GM19395 (cell line): ENCODE data around the gene KCNC1.

Experiments used
- ATAC-seq: cut with Tn5 transposase; IDR thresholded peaks from one replicate; pipeline ENCODE4 v1.9.1; 2021; ENCODE audit warnings: mild to moderate bottlenecking, moderate library complexity; ENCODE audit not compliant: unreplicated experiment

KCNC1 gene

DNA sequence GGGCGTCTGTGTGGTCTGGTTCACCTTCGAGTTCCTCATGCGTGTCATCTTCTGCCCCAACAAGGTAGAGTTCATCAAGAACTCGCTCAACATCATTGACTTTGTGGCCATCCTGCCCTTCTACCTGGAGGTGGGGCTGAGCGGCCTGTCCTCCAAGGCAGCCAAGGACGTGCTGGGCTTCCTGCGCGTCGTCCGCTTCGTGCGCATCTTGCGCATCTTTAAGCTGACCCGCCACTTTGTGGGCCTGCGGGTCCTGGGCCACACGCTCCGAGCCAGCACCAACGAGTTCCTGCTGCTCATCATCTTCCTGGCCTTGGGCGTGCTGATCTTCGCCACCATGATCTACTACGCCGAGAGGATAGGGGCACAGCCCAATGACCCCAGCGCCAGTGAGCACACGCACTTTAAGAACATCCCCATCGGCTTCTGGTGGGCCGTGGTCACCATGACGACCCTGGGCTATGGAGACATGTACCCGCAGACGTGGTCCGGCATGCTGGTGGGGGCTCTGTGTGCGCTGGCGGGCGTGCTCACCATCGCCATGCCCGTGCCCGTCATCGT, 37.3 kb downstream of the KCNC1 start:
- no peak for ATAC-seq

DNA sequence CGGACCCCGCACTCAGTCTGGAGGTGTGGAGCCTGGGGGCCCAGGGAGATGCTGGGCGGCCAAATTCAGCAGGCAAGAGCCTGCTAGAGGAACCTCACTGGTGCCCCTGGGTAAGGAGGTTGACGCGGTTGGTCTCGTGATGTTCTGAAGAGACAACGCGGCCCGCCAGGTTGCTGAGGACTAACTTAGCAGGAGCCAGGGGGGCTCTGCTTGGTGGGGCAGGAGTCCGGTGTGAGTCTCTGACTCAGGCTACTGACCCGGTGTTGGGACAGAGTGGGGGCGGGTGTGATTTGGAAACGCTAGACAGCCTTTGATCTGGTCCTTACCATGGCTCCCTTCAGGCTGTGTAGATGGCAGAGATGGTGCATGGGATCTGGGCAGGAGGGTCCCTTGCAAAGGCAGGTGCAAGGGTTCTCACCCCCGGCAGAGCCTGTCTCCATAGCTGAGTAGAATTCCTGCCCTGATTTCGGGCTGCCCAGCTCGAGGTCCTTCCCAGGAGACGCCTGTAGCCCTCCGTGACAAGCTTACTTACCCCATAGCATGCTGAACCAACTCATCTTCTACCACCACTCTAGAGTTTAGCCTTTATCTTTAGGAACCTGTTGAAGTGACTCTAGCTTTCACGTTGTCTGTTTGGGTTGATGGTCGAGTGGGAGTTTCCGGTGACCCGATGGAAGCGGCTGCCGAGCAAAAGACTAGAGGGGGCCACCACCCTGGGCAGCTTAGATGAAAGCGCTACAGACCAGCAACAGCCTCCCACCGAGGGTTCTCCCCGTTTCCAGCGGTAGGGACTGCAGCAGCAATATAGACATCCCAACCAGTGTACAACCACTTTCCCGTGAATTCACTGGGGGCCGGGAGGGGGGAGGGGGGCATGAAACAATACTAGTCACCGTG, 38.4 kb downstream of the KCNC1 start:
- ATAC-seq = no peak

DNA sequence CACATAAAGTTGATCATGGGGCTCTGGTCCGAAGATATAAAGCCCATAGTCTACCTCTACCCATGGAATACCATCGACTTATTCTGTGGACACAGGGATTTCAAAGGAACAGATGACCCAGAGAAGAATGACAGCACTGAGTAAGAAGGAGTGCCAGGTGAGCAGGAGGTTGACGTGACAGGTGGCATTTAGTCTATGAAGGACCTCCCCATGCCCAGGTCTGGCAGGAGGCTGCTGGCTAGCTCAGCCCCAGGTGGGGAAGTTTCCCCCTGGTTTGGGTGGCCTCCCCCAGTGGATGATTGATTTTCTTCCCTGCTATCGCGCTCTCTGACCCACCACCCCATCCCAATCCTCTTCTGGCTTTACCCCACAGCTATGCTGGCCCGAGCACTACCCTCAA, 39.1 kb downstream of the KCNC1 start:
- no peak for ATAC-seq

DNA sequence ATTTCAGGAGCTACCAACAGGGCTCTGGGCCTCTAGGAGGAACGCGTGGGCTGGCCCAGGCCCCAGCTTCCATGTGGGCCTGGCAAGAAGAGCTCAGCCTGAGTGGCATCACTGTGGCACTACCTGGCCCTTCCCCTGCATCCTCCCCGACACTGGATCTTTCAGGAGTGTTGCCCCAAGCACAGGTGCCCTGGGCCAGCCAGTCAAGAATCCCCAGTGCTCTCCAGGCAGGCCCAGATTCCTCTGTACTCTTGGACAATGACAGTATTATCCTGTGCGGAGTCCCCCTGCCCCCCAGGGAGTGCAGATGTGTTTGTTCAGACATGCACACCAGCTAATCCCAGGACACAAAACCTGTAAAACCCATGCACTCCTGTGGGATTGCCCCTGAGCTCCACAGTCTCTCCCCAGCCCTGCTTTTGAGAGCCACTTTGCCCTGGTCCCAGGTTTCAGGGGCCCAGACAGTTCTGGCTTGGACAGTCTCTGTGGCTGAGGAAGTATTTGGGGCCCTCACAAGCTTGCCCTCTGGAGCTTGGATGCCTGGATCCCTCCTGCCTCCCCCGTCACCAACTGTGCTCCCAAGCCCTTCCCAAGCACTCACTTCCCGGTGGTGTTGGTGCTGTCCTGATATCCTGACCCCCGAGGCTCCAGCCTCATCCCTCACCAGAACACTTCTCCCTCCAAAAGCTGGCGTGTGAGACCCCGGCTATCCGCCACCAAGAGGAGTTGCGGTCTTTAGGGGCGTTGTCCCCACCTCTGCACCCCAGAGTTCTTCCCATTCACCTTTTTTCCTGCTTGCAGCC, 39.9 kb downstream of the KCNC1 start:
- ATAC-seq = no peak

DNA sequence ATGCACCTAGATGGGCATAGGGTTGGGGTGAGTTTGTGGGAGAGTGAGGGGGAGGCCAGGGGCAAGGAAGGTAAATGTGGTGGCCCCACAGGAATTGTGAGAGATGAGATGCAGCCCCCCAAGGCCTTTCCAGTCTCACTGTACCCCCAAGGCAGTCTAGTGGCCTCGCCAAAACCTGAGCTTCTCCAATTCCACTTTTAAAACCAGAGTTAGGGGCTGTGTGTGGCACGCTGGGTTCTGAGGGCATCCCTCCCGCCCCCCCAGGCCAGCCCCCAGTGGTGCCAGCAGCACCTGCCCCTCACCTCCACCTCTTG, 40.4 kb downstream of the KCNC1 start:
- no peak for ATAC-seq

DNA sequence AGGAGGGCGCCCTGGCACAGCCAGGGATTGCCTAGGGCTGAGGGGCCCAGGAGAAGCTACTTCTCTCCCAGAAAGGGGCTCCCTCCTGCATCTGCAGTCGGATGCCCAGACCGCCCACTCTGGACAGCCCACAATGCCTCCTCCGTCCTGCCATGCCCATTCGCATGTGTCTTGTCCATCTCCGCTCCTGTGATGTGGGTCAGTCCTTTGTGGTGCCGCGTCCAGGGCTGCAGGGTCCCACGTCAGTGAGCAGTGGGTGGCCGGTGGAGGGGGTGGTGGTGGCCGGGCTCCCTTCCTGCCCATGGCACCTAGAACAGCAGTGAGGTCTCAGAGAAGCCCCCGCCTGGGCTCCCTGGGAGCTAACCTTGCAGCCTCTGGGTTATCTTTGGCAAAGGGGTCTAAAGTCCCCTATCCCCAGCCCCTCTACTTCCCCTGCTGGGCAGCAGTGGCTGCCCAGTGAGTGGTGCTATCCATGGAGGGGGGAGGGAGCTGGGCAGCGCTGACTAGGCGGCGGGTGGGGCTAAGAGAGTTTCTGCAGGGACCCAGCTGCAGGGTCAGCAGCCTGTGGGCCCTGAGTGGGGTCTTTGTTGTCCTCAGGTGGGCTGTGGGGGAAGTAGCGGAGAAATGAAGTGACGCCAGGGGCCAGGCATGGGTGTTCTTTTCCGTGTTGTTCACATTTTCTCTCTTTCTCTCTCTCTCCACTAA, 41.1 kb downstream of the KCNC1 start:
- no peak for ATAC-seq

DNA sequence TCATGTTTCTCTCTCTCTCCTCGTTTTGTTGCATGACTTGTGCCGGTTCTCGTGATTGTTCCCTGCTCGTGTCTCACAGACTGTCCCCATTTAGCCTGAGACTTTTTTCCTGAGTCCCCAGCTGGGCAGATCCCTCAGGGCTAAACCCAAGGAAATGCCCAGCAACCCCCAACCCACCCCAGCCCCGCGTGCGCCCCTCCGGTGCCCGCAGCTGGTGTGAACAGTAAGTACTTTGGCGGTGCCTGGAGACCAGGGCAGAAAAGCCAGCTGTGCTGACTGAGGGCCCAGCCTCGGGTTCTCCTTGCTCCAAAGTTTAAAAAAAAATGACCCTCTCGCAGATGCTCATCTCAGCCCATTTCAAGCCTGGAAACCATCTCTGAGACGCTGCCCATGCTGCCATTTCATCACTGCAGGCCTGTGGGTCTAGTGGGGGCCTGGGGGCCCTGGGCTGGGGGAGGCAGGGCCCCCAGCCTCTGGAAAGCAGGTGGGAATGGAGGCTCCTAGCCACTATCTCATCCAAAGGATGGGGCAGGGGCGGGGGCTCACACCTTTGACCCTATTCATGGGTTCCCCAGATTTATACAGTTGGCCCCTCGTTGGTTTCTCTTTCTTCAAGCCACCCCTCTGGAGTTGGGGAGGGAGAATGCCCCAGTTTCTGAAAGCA, 41.8 kb downstream of the KCNC1 start:
- no peak for ATAC-seq

DNA sequence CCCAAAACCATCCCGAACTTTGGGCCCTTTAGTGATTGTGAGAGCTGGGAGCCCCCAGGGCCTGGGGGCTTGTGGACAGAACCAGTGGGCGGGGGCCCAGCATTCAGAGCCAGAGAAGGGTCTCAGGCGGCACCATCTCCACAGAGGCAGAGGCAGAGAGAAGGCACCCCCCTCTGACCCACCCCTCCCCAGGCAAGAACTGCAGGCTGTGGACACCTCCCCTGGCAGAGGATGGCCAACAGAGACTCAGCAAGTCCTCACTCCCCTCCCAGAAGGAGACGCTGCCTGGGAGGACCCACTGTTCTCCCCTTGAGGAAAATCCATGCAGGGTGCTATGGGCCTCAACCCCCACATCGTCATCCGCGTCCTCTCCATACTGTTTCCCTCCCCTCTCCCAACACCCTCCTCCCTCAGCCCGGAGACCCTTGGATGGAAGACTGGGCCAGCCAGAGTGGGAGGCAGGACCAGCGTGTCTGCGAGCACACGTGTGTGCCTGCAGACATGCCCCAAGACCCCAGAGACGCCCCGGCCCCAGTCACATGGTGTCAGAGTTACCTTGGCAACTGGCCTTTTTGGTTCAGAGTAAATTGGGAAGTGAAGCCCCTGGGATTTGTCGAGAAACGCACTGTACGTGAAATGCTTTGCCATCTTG, 42.6 kb downstream of the KCNC1 start:
- ATAC-seq = no peak

DNA sequence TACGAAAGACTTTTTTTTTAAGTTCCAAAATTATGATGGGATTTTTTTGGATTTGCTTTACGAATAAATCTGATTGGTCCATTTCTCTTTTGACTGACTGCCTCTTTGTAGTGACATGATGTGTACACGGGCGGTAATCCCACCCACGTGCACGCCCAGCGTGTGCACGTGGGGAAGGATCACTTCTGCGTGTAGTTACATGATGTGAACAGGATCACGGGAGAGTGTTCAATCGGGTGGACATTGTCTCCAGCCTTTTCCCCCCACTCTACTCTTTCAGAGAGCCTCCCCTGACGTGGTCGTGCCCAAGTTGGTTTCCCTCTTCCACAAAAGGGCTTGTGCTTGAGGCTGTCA, 43.1 kb downstream of the KCNC1 start:
- no peak for ATAC-seq

DNA sequence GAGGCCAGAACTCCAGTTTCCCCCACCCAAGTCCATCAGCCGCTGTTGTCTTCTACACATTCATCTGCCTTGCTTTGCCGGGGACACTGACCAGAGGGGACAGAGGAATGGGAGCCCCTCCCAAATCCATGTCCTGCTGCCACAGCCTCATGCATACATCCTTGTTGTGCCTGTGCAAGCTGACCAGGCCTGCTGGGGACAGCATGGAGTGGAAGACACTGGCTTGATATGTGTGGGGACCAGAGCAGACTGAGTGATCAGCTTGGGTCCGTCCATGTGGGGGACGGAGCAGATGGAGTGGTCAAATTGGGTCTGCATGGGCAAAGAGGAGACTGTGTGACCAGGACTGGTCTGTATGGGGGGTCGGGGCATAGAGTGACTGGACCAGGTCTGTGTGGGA, 43.8 kb downstream of the KCNC1 start:
- ATAC-seq = no peak

DNA sequence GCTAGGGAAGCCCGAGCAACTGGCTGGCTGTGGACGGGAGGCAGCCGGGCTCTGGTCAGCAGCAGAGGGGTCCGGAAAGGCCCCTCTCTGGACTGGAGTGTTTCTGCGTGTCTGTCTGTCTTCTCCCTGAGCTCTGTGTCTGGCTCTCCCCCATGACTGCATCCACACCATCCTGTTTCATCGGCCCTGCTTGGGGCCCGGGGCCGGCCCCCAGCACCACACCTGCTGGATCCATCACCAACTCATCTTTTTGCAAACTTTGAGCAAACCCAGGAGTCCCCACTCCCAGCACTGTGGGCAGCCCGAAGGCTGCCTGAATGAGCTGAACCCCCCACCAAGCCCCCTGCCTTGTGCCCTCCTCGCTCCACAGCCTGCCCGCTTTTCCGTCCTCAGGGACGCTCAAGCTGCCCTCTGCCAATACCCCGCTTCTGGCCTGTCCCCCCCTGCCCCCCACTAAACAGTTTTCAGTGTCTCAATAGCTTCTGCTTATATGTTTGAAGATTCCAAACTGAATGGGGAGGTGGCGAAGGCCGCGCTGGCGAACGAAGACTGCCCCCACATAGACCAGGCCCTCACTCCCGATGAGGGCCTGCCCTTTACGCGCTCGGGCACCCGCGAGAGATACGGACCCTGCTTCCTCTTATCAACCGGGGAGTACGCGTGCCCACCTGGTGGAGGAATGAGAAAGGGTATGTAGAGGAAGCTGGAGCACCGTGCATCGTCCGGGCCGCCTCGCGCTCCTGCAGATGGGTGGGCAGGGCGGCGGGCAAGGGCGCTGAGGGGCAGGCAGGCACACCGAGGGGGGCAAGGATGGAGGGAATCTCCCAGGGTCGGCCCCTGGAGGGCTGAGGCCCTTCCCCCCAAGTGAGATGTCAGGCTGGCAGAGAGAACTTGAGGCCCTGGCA, 44.6 kb downstream of the KCNC1 start:
- ATAC-seq = no peak

DNA sequence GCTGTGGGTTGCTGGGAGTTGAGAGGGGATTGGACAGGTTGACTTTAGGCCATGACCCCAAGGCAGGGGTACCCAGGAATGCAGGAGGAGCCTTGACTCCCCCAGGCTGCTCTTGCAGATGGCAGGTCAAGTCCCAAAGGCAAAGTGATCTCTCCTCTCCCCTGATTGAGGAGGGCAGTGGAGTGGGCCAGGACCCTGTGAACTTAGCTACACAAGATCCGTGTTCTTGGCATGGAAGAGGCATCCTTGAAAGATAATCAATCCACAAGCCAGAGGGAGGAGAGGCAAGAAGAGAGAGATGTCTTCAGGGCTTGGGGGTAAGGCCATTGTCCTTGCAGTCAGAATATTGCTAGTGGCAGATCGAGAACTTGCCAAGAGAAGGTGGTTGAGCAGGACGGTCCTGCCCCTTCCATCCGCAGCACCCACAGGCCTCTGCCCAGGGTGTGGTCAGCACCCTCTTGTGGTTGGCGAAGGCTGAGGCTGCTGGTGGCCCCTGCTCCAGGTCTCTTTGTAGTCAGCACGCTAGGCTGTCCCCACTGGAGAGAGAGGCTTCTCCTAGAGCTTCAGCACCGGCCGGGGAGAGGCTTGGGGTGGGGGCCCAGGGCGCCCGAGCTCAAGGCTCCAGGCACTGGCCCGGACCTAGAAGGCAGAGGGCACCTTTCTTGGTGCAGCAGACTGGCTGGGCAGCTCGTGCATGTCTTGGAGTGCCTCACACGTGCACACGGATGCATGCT, 45.4 kb downstream of the KCNC1 start:
- no peak for ATAC-seq

DNA sequence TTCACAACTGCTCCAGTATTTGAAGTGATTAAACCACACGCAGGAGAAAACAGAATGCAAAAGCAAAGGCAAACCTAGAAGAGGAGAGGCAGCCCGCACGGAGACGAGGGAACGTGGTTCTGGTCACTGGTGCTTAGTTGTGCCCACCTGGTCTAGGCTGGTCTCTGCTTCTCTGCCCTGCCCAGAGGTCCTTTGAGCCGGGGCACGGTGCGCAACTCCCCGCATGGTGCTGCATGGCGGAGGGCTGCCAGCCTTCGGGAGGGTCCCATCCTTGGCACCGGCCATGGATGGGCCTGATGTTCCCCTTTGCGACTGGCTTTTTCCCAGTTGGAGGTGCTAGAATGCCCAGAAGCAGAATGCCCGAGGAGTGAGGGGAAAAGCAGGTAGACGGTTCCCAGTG, 46.1 kb downstream of the KCNC1 start:
- ATAC-seq = no peak

DNA sequence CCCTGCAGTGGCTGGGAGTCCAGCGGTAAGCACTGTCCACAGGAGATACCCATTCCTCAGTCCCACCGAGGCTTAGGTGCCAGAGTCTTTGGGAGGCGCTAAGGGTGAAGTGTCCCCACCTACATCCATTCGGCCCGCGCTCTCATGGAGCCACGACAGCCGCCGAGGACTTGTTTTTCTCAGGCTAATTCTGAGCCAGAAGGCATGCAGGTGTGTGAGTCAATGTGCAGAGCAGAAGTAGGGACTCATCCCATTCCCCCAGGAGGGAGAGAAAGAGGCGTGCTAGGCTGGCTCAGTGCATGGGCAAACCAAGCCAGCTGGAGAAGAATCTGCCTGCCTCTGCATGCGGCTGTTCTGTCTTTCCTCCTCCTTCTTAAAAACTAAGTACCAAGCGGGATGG, 46.6 kb downstream of the KCNC1 start:
- ATAC-seq = no peak

DNA sequence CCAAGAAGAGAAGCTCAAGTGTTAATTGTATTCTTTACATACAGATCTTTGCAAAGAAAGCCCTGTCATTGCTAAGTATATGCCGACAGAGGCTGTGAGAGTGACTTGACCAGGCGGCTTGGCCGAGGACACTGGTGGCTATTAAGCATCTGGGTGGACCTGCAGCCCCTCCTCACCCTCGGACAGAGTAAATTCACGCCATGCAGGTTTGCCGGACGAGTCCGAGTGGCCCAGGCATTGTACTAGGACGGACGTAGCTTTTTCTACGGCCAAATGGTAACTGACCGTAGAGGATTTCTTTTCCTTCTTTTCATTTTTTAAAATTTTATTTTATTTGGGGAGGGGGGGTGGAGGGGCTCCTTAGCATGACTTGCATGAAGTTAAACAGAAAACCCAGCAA, 47.0 kb downstream of the KCNC1 start:
- no peak for ATAC-seq

DNA sequence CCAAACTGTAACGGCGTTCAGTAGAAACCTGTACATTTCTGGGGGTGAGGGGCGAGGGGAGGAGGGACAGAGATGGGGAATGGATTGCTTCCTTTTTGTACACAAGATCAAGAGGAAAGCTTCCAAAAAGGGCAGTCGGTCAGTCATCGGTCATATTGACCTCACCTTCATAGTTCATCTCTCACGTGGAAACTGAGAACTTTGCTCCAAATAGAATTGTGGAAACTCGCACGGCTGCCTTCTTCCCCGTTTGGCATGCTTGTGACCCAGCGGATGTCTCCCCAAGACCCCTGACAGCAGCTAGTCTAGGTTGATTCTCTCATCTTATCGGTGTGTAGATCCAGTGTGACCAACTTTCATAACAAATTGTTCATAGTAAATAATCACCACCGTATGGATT, 47.6 kb downstream of the KCNC1 start:
- no peak for ATAC-seq

DNA sequence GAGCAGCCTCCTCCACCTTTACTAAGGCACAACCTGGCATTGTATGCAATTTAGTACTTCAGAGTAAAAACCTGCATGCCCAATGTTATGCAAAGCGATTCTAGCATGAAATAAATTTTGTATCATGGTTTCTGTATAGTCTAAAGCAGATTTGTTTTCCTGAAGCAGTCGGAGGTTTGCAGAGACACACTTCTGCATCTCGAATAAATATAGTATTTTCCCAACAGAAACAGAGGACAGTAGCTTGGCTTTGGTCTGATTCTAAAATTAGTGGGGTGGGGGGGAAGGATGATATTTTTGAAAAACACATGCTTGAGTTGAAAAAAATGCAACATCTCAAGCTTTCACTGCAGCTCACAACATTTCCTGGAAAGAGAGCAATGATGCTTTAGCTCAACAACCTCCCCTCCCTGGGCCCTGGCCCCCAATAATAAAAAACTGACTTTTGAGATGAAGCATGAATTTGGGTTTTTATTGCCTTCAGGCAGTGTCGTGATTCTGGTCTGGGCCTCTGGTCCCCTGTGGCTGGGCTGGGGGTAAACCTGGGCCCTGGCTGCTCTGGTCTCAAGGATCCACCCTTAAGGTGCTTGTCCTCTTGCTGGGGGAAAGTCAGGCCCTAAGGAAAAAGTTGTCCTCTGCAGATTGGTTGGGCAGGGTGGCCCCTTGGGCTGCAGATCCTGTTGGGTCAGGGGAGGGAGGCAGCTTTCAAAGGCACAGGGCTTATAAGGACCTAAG, 48.2 kb downstream of the KCNC1 start:
- ATAC-seq = no peak

DNA sequence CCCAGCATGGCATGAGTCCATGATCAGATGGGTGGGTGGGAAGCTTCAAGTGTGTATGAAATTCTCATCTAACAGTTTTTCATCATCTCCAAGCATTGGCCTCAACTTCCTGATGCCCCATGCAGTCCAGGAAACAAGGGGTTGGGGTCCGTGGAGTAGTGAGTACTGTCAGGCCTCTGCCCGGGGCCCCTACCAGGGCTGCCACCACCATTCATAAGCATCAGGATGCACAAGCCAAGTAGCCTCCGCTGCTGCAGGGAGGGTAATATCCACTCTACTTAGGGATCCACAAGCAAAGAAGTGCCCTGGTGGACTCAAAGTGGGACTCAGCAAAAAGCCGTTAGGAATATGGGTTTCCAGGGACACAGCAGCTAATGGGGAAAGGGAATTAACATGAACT, 49.3 kb downstream of the KCNC1 start:
- ATAC-seq = no peak
